ENCODE measurements around the gene SLC39A11.

DNA sequence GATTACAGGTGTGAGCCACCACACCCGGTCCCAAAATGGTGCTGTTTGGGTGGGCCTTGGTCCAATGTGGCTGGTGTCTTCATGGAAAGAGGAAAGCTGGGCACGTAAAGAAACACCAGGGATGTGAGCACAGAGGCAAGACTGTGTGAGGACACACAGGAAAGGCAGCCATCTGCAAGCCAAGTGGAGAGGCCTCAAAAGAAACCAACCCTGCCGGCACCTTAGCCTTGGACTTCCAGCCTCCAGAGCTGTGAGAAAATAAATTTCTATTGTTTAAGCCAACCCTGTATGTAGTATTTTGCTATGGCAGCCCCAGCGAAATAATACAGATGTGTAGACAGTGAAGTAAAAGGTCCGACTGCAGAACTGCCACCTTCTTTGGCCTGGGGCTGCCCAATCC lies 68.7 kb downstream of the SLC39A11 start:
- TF ChIP-seq, protein P1, sequence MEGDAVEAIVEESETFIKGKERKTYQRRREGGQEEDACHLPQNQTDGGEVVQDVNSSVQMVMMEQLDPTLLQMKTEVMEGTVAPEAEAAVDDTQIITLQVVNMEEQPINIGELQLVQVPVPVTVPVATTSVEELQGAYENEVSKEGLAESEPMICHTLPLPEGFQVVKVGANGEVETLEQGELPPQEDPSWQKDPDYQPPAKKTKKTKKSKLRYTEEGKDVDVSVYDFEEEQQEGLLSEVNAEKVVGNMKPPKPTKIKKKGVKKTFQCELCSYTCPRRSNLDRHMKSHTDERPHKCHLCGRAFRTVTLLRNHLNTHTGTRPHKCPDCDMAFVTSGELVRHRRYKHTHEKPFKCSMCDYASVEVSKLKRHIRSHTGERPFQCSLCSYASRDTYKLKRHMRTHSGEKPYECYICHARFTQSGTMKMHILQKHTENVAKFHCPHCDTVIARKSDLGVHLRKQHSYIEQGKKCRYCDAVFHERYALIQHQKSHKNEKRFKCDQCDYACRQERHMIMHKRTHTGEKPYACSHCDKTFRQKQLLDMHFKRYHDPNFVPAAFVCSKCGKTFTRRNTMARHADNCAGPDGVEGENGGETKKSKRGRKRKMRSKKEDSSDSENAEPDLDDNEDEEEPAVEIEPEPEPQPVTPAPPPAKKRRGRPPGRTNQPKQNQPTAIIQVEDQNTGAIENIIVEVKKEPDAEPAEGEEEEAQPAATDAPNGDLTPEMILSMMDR (IDR thresholded peaks at IDR 0.05) = no peak
- no peak for TF ChIP-seq POLR2A (IDR thresholded peaks at IDR 0.05)

Data from esophagus squamous epithelium (tissue), 4 donors.